HepG2 (cell line): ENCODE results near the gene CAPN11. TPM values are rescaled to one million over a fixed set of nuclear protein-coding genes. Genes with fewer than 3 reads are reported as not detected.

Experiments
- ATAC-seq: fragments of 200-7000 bp; cut with Tn5 transposase; 3 replicates; pipeline ENCODE4 v1.9.1; 2020; ENCODE audit warnings: mild to moderate bottlenecking, moderate library complexity
- BruUV-seq: library from RNA; stranded (reverse); fragments of 400-500 nt; replicated peaks from 2 replicates; lab custom pipeline; 2021; lab: Mats Ljungman, UMichigan
- CTCF ChIA-PET: fragments of 300-600 bp; formaldehyde crosslinking; extraction: SDS; loops from one replicate; lab custom pipeline; 2021; ENCODE audit warnings: low total read pairs, inconsistent platforms, low intra/inter-chr PET ratio; lab: Yijun Ruan, JAX
- POLR2A ChIA-PET: fragments of 350-600 bp; sonication (Branson Sonifier 250); formaldehyde crosslinking; loops from one replicate; lab custom pipeline; 2020; ENCODE audit warnings: antibody characterized with exemption, inconsistent platforms; lab: Yijun Ruan, JAX
- DNase-seq: peaks from one replicate; pipeline ENCODE4 v3.0.0-alpha.2; 2015; ENCODE audit warnings: low spot score
- FAIRE-seq: peaks from 3 replicates; lab custom pipeline; 2011; peaks lifted over from hg19 to GRCh38; lab: Jason Lieb, UNC
- H2AFZ ChIP-seq: one replicate; pipeline ENCODE4 v1.6.1; 2011; ENCODE audit warnings: low read length, inconsistent platforms
- H3K27ac ChIP-seq: fragments of 300-600 bp; 3 replicates; pipeline ENCODE4 v1.8.0; 2011; ENCODE audit warnings: mixed run types, mild to moderate bottlenecking, mixed read lengths, low read length, inconsistent platforms; ENCODE audit not compliant: insufficient read depth; ENCODE audit errors: extremely low read length
- H3K27me3 ChIP-seq, 2 experiments: fragments of 200-600 bp in 1 of 2; 2 replicates in 1 of 2; 3 replicates in 1 of 2; pipeline versions ENCODE4 v1.6.0 to v1.8.0; 2011; ENCODE audit warnings: low read length in 2 of 2, mild to moderate bottlenecking in 2 of 2, moderate library complexity in 2 of 2, inconsistent platforms in 1 of 2; ENCODE audit not compliant: insufficient read depth in 2 of 2, control insufficient read depth in 1 of 2
- H3K36me3 ChIP-seq, 2 experiments: fragments of 200-600 bp in 1 of 2; replicated peaks in 1 of 2; 2 replicates in 1 of 2; 3 replicates in 1 of 2; pipeline versions ENCODE4 v1.5.1 to v1.8.0; 2011; ENCODE audit warnings: low read length in 2 of 2, inconsistent platforms in 1 of 2; ENCODE audit not compliant: insufficient read depth in 2 of 2, control insufficient read depth in 1 of 2
- H3K4me1 ChIP-seq: 2 replicates; pipeline ENCODE4 v1.5.1; 2012; ENCODE audit warnings: low read length, inconsistent platforms; ENCODE audit not compliant: insufficient read depth
- H3K4me2 ChIP-seq: 2 replicates; pipeline ENCODE4 v1.6.0; 2011; ENCODE audit warnings: low read depth, low read length, inconsistent platforms
- H3K4me3 ChIP-seq, 3 experiments: fragments of 200-600 bp in 1 of 3; sonication (generic), shearing (Covaris generic) in 1 of 3; replicated peaks in 1 of 3; 2 replicates each; pipeline ENCODE4 v1.5.1; 2011 to 2016; ENCODE audit warnings: low read length in 3 of 3, inconsistent platforms in 2 of 3, low read depth in 2 of 3, mild to moderate bottlenecking in 2 of 3, control low read depth in 1 of 3, mixed read lengths in 1 of 3; ENCODE audit not compliant: insufficient read depth in 1 of 3
- H3K79me2 ChIP-seq: one replicate; pipeline ENCODE4 v1.6.1; 2011; ENCODE audit warnings: low read length, inconsistent platforms; ENCODE audit not compliant: insufficient read depth
- H3K9ac ChIP-seq: 2 replicates; pipeline ENCODE4 v1.6.0; 2011; ENCODE audit warnings: mild to moderate bottlenecking, low read depth, low read length, inconsistent platforms; ENCODE audit not compliant: insufficient read depth
- H3K9me3 ChIP-seq: 2 replicates; pipeline ENCODE4 v1.5.1; 2012; ENCODE audit warnings: mild to moderate bottlenecking, low read length
- H4K20me1 ChIP-seq: 2 replicates; pipeline ENCODE4 v1.6.0; 2011; ENCODE audit warnings: inconsistent platforms, mild to moderate bottlenecking, low read length, moderate library complexity; ENCODE audit not compliant: insufficient read depth
- ONECUT2 ChIP-seq: sonication (generic); formaldehyde crosslinking; IDR thresholded peaks from 2 replicates; pipeline ENCODE4 v1.4.0; 2020; ENCODE audit warnings: missing genetic modification reagents
- SP5 ChIP-seq: IDR thresholded peaks from 2 replicates; pipeline ENCODE4 v1.6.1; 2016; ENCODE audit warnings: low read depth, borderline replicate concordance
- ZFP36L2 ChIP-seq: sonication (generic); formaldehyde crosslinking; IDR thresholded peaks from 2 replicates; pipeline ENCODE4 v1.4.0; 2020; ENCODE audit warnings: missing genetic modification reagents
- ZNF446 ChIP-seq: sonication (generic); formaldehyde crosslinking; IDR thresholded peaks from 2 replicates; pipeline ENCODE4 v1.5.0; 2020; ENCODE audit warnings: mild to moderate bottlenecking, missing genetic modification reagents
- ZNF816 ChIP-seq: sonication (generic); formaldehyde crosslinking; IDR thresholded peaks from 2 replicates; pipeline ENCODE4 v1.8.0; 2022; ENCODE audit warnings: missing genetic modification reagents, mild to moderate bottlenecking, borderline replicate concordance
- WGBS: methylation state at CpG from one replicate; pipeline ENCODE4 v1.1.6; 2017; ENCODE audit warnings: low lambda C conversion rate; 5-methylcytosine and 5-hydroxymethylcytosine counted together
- in situ Hi-C: cut with HindIII; loops from 2 replicates; pipeline ENCODE4 v1.10.0; 2017; ENCODE audit warnings: low pct_unique_long_range_greater_than_20kb; ENCODE audit not compliant: extremely low pct_ligation_motif_present
- intact Hi-C: fragments of 100-400 bp; cut with micrococcal nuclease; formaldehyde crosslinking; loops from one replicate; pipeline ENCODE4 v1.10.0; 2022; ENCODE audit not compliant: unreplicated experiment
- polyA plus RNA-seq, 8 experiments: library from polyadenylated mRNA; depleted of rRNA in 3 of 8; stranded (reverse) in 7 of 8; unstranded in 1 of 8; fragments of >200 nt; fragmentation: Illumina TruSeq in 4 of 8; extraction: Trizol in 4 of 8; gene quantifications; 2 replicates each; pipeline versions ENCODE4 v1.2.1 to v1.2.3, GENCODE V29; 2011 to 2016; ENCODE audit warnings: low read depth in 4 of 8, missing spikeins in 1 of 8, mixed read lengths in 1 of 8; ENCODE audit not compliant: insufficient read depth in 1 of 8
- total RNA-seq, 5 experiments: library from RNA; depleted of rRNA; stranded (reverse); fragments of >200 nt; fragmentation: Illumina TruSeq; extraction: Trizol; gene quantifications; 2 replicates each; pipeline ENCODE4 v1.2.3, GENCODE V29; 2016; ENCODE audit warnings: low read depth in 1 of 5

The CAPN11 gene
- total and polyA plus RNA-seq, 2 of the 13 experiments (the other 11 are each of a cell fraction or from before 2014, with no cell fraction given), result 0.07 to 0.11 TPM

DNA sequence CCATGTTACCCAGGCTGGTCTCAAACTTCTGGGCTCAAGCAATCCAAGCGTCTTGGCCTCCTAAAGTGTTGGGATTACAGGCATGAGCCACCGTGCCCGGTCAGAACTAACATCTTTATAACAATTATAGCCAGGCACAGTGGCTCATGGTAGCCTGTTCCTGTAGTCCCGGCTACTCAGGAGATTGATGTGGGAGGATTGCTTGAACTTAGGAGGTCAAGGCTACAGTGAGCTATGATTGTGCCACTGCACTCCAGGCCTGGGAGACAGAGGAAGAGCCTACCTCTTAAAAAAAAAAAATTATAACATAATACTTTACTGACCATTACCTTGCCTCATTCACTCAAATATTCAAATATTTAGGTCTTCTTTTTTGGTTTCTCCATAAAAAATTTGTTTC is 41.3 kb downstream of the CAPN11 start:
- no peaks in the 10 kb centered on the region for H3K9me3 ChIP-seq
- no peak overlapping the region for H3K4me3 ChIP-seq
- ChIA-PET CTCF (no interaction called here), POLR2A (interaction anchor here (1.6 kb wide), 1 partner anchor 7 kb away, joined by 6 read pairs; no protein-coding TSS in a partner anchor)
- no TSS peak for BruUV-seq
- H3K9ac ChIP-seq, result no peak overlapping the region
- in situ Hi-C loops, result no loop called here
- ATAC-seq (no peak), DNase-seq (no peak), FAIRE-seq (no peak)
- no peak overlapping the region for H3K27ac ChIP-seq
- intact Hi-C loops, result no loop called here
- H3K4me2 ChIP-seq, result no peak overlapping the region
- no peak overlapping the region for H2AFZ ChIP-seq
- H3K4me1 ChIP-seq, result peaks cover 59% of the 10 kb centered on the region
- no peaks in the 10 kb centered on the region for H3K36me3 ChIP-seq
- no peaks in the 10 kb centered on the region for H4K20me1 ChIP-seq
- H3K27me3 ChIP-seq, result no peaks in the 10 kb centered on the region; a peak in 1 of 5 replicates
- 36% methylated on average over 4 of the region's 4 CpGs for WGBS
- H3K79me2 ChIP-seq, result no peaks in the 10 kb centered on the region
- no peak for TF ChIP-seq ZFP36L2 (CRISPR knock-in tag)

DNA sequence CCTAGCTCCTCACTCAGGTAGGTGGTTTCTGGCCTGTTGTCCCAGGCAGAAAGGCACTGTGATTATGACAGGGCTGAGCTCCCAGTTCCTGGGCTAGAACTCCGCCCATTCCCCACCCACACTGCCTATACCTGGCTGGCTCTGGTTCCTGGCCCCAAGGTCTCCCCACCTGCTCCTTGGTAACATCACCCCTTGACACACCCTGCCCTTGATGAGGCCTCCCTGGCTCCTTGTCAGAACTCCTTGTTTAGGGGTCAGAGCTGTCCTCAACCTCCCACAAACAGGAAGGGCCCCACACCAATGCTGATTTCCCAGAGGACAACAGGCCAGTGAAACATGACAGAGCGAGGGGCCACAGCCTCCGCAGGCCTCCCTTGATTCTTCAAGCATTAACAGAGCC is 42.6 kb downstream of the CAPN11 start:
- Histone ChIP-seq H2AFZ (no peak overlapping the region), H3K4me3 (no peak overlapping the region), H3K27me3 (no peaks in the 10 kb centered on the region; a peak in 2 of 5 replicates), H3K36me3 (no peaks in the 10 kb centered on the region), H3K4me2 (no peak overlapping the region), H3K9ac (no peak overlapping the region), H3K9me3 (no peaks in the 10 kb centered on the region), H4K20me1 (no peaks in the 10 kb centered on the region)
- ATAC-seq, result peak; percentile 53
- DNase-seq, result no peak
- no peak for FAIRE-seq
- WGBS, result 63% methylated on average over 3 of the region's 3 CpGs
- in situ Hi-C loops, result no loop called here
- ChIA-PET POLR2A (interaction anchor here (1.5 to 1.6 kb wide), 2 partner anchors 9 to 22 kb away, joined by 3 to 6 read pairs; partner anchors contain the start of gene SLC29A1), CTCF (no interaction called here)
- no TSS peak for BruUV-seq
- intact Hi-C loops, result no loop called here
- TF ChIP-seq ONECUT2 (CRISPR knock-in tag) (no peak), SP5 (CRISPR knock-in tag) (peak; percentile 21; the same call in 1 of the 2 replicates), ZNF446 (no peak), ZNF816 (CRISPR knock-in tag) (no peak)
- TF ChIP-seq, all 625 proteins: peak for 1
- Histone ChIP-seq H3K27ac (no peak overlapping the region), H3K4me1 (peaks cover 63% of the 10 kb centered on the region), H3K79me2 (no peaks in the 10 kb centered on the region)
